Activated B cell treated with CpG ODN at 0.5 μM for 24 hours (primary cell): Measurements from ENCODE around the gene SYNE1. TPM values are rescaled to one million over a fixed set of nuclear protein-coding genes. Genes with fewer than 3 reads are reported as not detected.

Source experiments
- ATAC-seq: fragments of 200-7000 bp; cut with Tn5 transposase; one replicate; pipeline ENCODE4 v1.10.0; 2021; ENCODE audit warnings: low read depth, mild to moderate bottlenecking, moderate library complexity
- CTCF ChIA-PET: fragments of 350-600 bp; sonication (Branson Sonifier 250); formaldehyde crosslinking; loops from one replicate; lab custom pipeline; 2021; ENCODE audit warnings: antibody characterized with exemption; lab: Charles Lee
- POLR2A ChIA-PET: fragments of 350-600 bp; sonication (Branson Sonifier 250); formaldehyde crosslinking; loops from one replicate; lab custom pipeline; 2021; ENCODE audit warnings: antibody characterized with exemption; lab: Charles Lee
- DNase-seq: peaks from one replicate; pipeline ENCODE4 v3.0.0; 2022
- H3K27ac Mint-ChIP-seq: one replicate; pipeline ENCODE4 v1.8.0; 2020; ENCODE audit warnings: mixed read lengths
- H3K27me3 Mint-ChIP-seq: one replicate; pipeline ENCODE4 v1.8.0; 2021; ENCODE audit warnings: mixed read lengths
- H3K36me3 Mint-ChIP-seq: one replicate; pipeline ENCODE4 v1.8.0; 2021; ENCODE audit warnings: low read depth, mixed read lengths
- H3K4me1 Mint-ChIP-seq: one replicate; pipeline ENCODE4 v1.8.0; 2021; ENCODE audit warnings: mixed read lengths
- H3K4me3 Mint-ChIP-seq: one replicate; pipeline ENCODE4 v1.8.0; 2020; ENCODE audit warnings: mild to moderate bottlenecking, mixed read lengths
- H3K9me3 Mint-ChIP-seq: one replicate; pipeline ENCODE4 v1.8.0; 2020; ENCODE audit warnings: mixed read lengths
- intact Hi-C: fragments of 100-400 bp; cut with micrococcal nuclease; formaldehyde crosslinking; loops from one replicate; pipeline ENCODE4 v1.15.1; 2024
- total RNA-seq: library from RNA; stranded (reverse); gene quantifications from 2 replicates; pipeline ENCODE4 v1.2.3, GENCODE V29; 2022
- TF ChIP-seq, protein P1 (sequence below): fragments of 200-600 bp; IDR thresholded peaks from one replicate; pipeline ENCODE4 v1.8.0; 2022; ENCODE audit warnings: antibody characterized with exemption, mild to moderate bottlenecking

SYNE1 gene
- total RNA-seq, 1 donor from 2014 or later = 74.9 TPM

DNA sequence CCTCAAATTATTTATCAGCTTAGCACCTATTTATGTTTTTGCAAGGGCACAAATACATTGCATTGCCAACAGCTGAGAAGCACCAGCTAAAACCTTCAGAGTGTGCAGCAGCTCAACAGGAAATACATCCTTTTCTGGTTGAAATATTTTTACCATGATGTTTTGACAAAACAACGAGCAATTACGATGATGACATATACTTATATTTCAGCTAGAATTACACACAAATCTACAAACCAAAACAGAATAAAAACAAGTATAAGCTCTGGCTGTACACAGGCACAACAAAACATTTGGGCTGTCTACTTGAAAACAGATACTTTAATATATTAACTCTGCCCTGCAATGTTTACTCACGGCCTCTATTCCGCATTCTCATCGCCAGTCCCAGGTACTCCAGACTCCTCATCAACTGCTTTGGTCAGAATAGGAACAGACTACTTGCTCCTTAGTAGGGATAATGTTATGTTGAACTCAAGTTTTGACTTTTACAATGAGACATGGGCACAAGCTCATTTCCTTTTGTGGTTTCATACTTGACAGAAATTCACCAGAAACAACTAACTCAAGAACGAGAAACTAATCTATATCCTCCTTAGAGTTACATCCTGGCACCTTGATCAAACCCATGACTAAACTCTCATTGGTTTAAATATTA lies 452.1 kb downstream of the SYNE1 start:
- DNase-seq (no peak), ATAC-seq (peak; percentile 63)
- peak overlapping the region; percentile 90 for H3K4me3 Mint-ChIP-seq
- peak overlapping the region; percentile 99 for H3K27ac Mint-ChIP-seq
- TF ChIP-seq, protein P1, sequence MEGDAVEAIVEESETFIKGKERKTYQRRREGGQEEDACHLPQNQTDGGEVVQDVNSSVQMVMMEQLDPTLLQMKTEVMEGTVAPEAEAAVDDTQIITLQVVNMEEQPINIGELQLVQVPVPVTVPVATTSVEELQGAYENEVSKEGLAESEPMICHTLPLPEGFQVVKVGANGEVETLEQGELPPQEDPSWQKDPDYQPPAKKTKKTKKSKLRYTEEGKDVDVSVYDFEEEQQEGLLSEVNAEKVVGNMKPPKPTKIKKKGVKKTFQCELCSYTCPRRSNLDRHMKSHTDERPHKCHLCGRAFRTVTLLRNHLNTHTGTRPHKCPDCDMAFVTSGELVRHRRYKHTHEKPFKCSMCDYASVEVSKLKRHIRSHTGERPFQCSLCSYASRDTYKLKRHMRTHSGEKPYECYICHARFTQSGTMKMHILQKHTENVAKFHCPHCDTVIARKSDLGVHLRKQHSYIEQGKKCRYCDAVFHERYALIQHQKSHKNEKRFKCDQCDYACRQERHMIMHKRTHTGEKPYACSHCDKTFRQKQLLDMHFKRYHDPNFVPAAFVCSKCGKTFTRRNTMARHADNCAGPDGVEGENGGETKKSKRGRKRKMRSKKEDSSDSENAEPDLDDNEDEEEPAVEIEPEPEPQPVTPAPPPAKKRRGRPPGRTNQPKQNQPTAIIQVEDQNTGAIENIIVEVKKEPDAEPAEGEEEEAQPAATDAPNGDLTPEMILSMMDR = no peak
- POLR2A ChIA-PET = interaction anchor here (0.7 to 4.2 kb wide), 13 partner anchors 10 to 494 kb away, joined by 3 to 26 read pairs (median 4); no protein-coding TSS in a partner anchor
- no peaks in the 10 kb centered on the region for H3K9me3 Mint-ChIP-seq
- CTCF ChIA-PET = interaction anchor here (0.7 to 1.8 kb wide), 3 partner anchors 25 to 495 kb away, joined by 3 to 4 read pairs (median 4); no protein-coding TSS in a partner anchor
- no peaks in the 10 kb centered on the region for H3K27me3 Mint-ChIP-seq
- intact Hi-C loops = loop anchor here (10.0 kb wide), 1 partner anchor 800 kb away; the partner anchor contains the start of gene FBXO5
- peaks cover 43% of the 10 kb centered on the region for H3K36me3 Mint-ChIP-seq
- H3K4me1 Mint-ChIP-seq = peaks cover 65% of the 10 kb centered on the region

DNA sequence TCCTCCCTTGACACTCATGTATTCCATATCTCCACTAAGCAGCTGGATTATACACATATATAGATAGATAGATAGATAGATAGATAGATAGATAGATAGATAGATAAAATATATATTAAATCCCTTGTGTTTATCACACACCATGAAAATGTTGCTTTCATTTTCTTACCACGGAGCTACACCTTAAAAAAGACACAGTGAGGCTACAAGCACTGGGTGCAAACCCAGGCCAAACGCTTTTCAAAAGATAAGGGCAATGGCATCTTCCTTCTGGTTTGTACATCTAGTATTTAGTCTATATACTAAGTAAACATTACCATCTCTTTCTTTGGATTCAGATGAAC lies 452.6 kb downstream of the SYNE1 start:
- ChIA-PET POLR2A (interaction anchor here (0.7 to 4.2 kb wide), 12 partner anchors 10 to 494 kb away, joined by 3 to 26 read pairs (median 5); no protein-coding TSS in a partner anchor), CTCF (interaction anchor here (1.4 to 1.8 kb wide), 2 partner anchors 24 to 494 kb away, joined by 4 read pairs; no protein-coding TSS in a partner anchor)
- DNase-seq (no peak), ATAC-seq (peak; percentile 29)
- Mint-ChIP-seq H3K27ac (peak overlapping the region; percentile 99), H3K27me3 (no peaks in the 10 kb centered on the region), H3K9me3 (no peaks in the 10 kb centered on the region), H3K4me3 (peak overlapping the region; percentile 90), H3K36me3 (peaks cover 41% of the 10 kb centered on the region), H3K4me1 (peaks cover 66% of the 10 kb centered on the region)
- intact Hi-C loops = loop anchor here (10.0 kb wide), 1 partner anchor 800 kb away; the partner anchor contains the start of gene FBXO5
- TF ChIP-seq, protein P1 = no peak

DNA sequence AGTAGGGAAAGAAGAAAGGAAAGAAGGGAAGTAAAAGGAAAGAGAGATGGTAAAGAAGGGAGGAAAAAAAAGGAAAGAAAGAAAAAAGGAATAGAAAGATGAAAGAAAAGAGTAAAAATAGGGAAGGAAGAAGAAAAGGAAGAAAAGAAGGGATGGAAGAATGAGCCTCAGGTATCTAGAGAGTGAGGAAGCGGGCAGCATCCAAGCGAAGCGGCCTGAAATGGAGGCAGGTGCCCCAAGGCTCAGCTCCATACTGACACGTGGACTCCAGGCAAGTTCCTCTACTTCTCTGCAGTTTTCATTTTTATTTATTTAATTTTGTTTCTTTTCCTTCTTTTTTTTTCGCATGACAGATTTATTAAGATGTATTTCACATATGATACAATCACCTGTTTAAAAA lies 456.6 kb downstream of the SYNE1 start:
- ChIA-PET CTCF (no interaction called here), POLR2A (interaction anchor here (0.5 kb wide), 1 partner anchor 798 kb away, joined by 3 read pairs; no protein-coding TSS in a partner anchor)
- H3K9me3 Mint-ChIP-seq = no peaks in the 10 kb centered on the region
- peaks cover 42% of the 10 kb centered on the region for H3K36me3 Mint-ChIP-seq
- intact Hi-C loops = loop anchor here (10.0 kb wide), 1 partner anchor 804 kb away; the partner anchor contains the start of gene FBXO5
- H3K27me3 Mint-ChIP-seq = no peaks in the 10 kb centered on the region
- peaks cover 49% of the 10 kb centered on the region for H3K4me1 Mint-ChIP-seq
- TF ChIP-seq, protein P1 = no peak
- no peak overlapping the region for H3K4me3 Mint-ChIP-seq
- ATAC-seq (no peak), DNase-seq (no peak)
- H3K27ac Mint-ChIP-seq = peak overlapping the region; percentile 36

DNA sequence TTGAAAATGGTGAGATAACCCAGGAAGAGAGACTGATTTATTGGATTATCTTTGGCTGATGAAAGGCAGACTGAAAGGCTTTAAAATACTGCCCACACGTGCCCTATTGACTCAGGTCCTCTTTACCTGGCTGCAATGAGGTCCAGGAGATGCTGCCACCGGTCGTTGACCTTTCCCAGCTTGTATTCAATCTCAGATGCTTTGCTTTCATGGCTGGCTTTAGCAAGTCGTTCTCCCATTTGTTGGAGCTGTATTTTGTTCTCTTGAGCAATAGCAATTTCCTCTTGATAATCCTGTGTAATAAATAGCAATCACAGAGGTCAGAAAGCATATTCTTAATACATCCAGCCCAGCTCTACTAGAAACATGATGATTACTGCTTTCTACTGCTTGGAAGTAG lies 460.9 kb downstream of the SYNE1 start:
- POLR2A ChIA-PET = no interaction called here
- intact Hi-C loops = no loop called here
- peaks cover 16% of the 10 kb centered on the region for H3K4me1 Mint-ChIP-seq

DNA sequence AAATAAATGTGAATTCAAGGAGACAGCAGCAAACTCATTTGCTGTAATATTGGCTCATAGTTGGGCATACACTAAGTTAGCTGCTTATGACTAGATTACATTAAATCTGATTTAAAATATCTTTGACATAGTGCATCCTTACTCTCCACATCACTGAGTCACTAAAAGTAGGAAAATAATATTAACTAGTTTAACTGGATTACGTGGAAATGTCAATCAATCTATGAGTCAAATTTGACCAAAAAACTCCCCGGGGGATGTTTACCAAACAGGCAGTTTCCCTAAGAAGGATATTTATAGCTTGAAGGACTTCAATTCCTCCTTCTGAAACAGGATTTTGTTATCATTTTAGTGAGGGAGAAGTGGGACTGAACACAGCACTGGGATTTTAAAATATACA lies 463.2 kb downstream of the SYNE1 start:
- H3K4me3 Mint-ChIP-seq = no peak overlapping the region
- CTCF ChIA-PET = interaction anchor here (0.7 kb wide), 1 partner anchor 55 kb away, joined by 3 read pairs; no protein-coding TSS in a partner anchor
- POLR2A ChIA-PET = no interaction called here
- intact Hi-C loops = loop anchor here (5.0 kb wide), 1 partner anchor 472 kb away; no protein-coding TSS in a partner anchor
- DNase-seq (no peak), ATAC-seq (no peak)
- peaks cover 20% of the 10 kb centered on the region for H3K4me1 Mint-ChIP-seq
- TF ChIP-seq, protein P1 = no peak
- peak overlapping the region; percentile 46 for H3K27ac Mint-ChIP-seq
- H3K27me3 Mint-ChIP-seq = no peaks in the 10 kb centered on the region
- peaks cover 70% of the 10 kb centered on the region for H3K36me3 Mint-ChIP-seq
- peaks cover 11% of the 10 kb centered on the region for H3K9me3 Mint-ChIP-seq

More for the DNA sequence above, 460.9 kb downstream of the SYNE1 start:
- Mint-ChIP-seq H3K27ac (no peak overlapping the region), H3K27me3 (no peaks in the 10 kb centered on the region), H3K36me3 (peaks cover 70% of the 10 kb centered on the region), H3K9me3 (peaks cover 5% of the 10 kb centered on the region), H3K4me3 (no peak overlapping the region)
- DNase-seq = no peak
- CTCF ChIA-PET = no interaction called here
- ATAC-seq = no peak
- TF ChIP-seq, protein P1 = no peak
